ENCODE results near the gene WNT7A.
A peak's percentile ranks its signal among the peaks of the same experiment; 100 is the strongest.
"Not testable (repeated sequence)": the region's sequence is repeated elsewhere in the genome, so short reads cannot be mapped to it uniquely, and the experiment has no call there.

WNT7A gene

GRCh38 chr3:13865581-13865980 lies 14.3 kb downstream of the WNT7A start:
- no peak for DNase-seq

GRCh38 chr3:13865106-13865505 lies 14.8 kb downstream of the WNT7A start:
- DNase-seq (no peak), ATAC-seq (no peak)

More at GRCh38 chr3:13865581-13865980, 14.3 kb downstream of the WNT7A start:
- ATAC-seq, result no peak

- ATAC-seq (no peak), DNase-seq (no peak)
Observed at GRCh38 chr3:13863965-13864595, 15.8 kb downstream of the WNT7A start.

- ATAC-seq (no peak), DNase-seq (no peak)
Observed at GRCh38 chr3:13863382-13863952, 16.4 kb downstream of the WNT7A start.

- ATAC-seq (no peak), DNase-seq (no peak)
Observed at GRCh38 chr3:13861461-13861860, 18.4 kb downstream of the WNT7A start.

- DNase-seq (no peak), ATAC-seq (no peak)
Observed at GRCh38 chr3:13860001-13860400, 19.9 kb downstream of the WNT7A start.

- ATAC-seq (no peak), DNase-seq (no peak)
Observed at GRCh38 chr3:13858768-13859520, 20.9 kb downstream of the WNT7A start.

- no peak for DNase-seq
Observed at GRCh38 chr3:13857702-13858380, 22.0 kb downstream of the WNT7A start.

GRCh38 chr3:13856628-13857027 lies 23.2 kb downstream of the WNT7A start:
- not testable (repeated sequence) for DNase-seq, ATAC-seq

More at GRCh38 chr3:13857702-13858380, 22.0 kb downstream of the WNT7A start:
- no peak for ATAC-seq

- ATAC-seq (no peak), DNase-seq (no peak)
Observed at GRCh38 chr3:13856006-13856405, 23.9 kb downstream of the WNT7A start.

GRCh38 chr3:13854492-13854891 lies 25.4 kb downstream of the WNT7A start:
- ATAC-seq (no peak), DNase-seq (no peak)

GRCh38 chr3:13853978-13854296 lies 25.9 kb downstream of the WNT7A start:
- DNase-seq, result no peak
- no peak for ATAC-seq

- ATAC-seq (no peak), DNase-seq (no peak)
Observed at GRCh38 chr3:13853256-13853977, 26.5 kb downstream of the WNT7A start.

GRCh38 chr3:13852638-13853009 lies 27.2 kb downstream of the WNT7A start:
- no peak for DNase-seq
- peak; percentile 58 for ATAC-seq

- peak; percentile 40 for ATAC-seq
- DNase-seq, result peak; percentile 14
Observed at GRCh38 chr3:13851997-13852637, 27.8 kb downstream of the WNT7A start.

GRCh38 chr3:13851091-13851849 lies 28.6 kb downstream of the WNT7A start:
- ATAC-seq, result no peak

GRCh38 chr3:13850161-13850945 lies 29.5 kb downstream of the WNT7A start:
- ATAC-seq (no peak), DNase-seq (no peak)

More at GRCh38 chr3:13851091-13851849, 28.6 kb downstream of the WNT7A start:
- DNase-seq, result no peak

- ATAC-seq (no peak), DNase-seq (no peak)
Observed at GRCh38 chr3:13849018-13849417, 30.9 kb downstream of the WNT7A start.

GRCh38 chr3:13846716-13847570 lies 32.9 kb downstream of the WNT7A start:
- ATAC-seq (no peak), DNase-seq (no peak)

All from stimulated activated naive CD8-positive, alpha-beta T cell treated with anti-CD3 and anti-CD28 coated beads, Interleukin-15, Interleukin-2, amounts not matched to agents 100 U/mL and 50 U/mL, for 24 hours (primary cell).